Lower leg skin (tissue), 4 donors: ENCODE measurements around the gene LTBP2. TPM values are rescaled to one million over a fixed set of nuclear protein-coding genes. Genes with fewer than 3 reads are reported as not detected.
"Not testable (repeated sequence)": the region's sequence is repeated elsewhere in the genome, so short reads cannot be mapped to it uniquely, and the experiment has no call there.

Experiments used
- DNase-seq, 2 donors: peaks; one replicate each; pipeline ENCODE4 v3.0.0-alpha.2; 2019; ENCODE audit warnings: low spot score in 2 of 2
- H3K4me3 ChIP-seq: fragments of 200-600 bp; sonication (generic); 2 replicates; pipeline ENCODE4 v1.5.1; 2017; ENCODE audit warnings: mild to moderate bottlenecking, low read depth; ENCODE audit not compliant: poor library complexity, severe bottlenecking
- CTCF ChIP-seq, 3 donors: fragments of 450-650 bp; IDR thresholded peaks; one replicate each; pipeline ENCODE4 v1.5.1; 2016; ENCODE audit warnings: antibody characterized with exemption in 3 of 3, mild to moderate bottlenecking in 3 of 3, moderate library complexity in 2 of 3
- POLR2A ChIP-seq, 2 donors: fragments of 450-650 bp; IDR thresholded peaks; one replicate each; pipeline ENCODE4 v1.6.1; 2016 to 2017; ENCODE audit warnings: antibody characterized with exemption in 2 of 2, mild to moderate bottlenecking in 1 of 2, moderate library complexity in 1 of 2
- WGBS, 2 donors: methylation state at CpG; one replicate each; pipeline ENCODE4 v1.1.5; 2018; 5-methylcytosine and 5-hydroxymethylcytosine counted together
- intact Hi-C: fragments of 100-400 bp; cut with DNase I; formaldehyde crosslinking; loops from one replicate; pipeline ENCODE4 v1.15.0; 2023; ENCODE audit warnings: low total_unique reads
- total RNA-seq, 4 donors: library from RNA; depleted of rRNA; stranded (reverse); fragments of >200 nt; gene quantifications; one replicate each; pipeline ENCODE4 v1.1.0, GENCODE V29; 2016

LTBP2 gene
- total RNA-seq, 4 donors from 2014 or later, result 13.7 to 39.3 (median 25.9) TPM

GRCh38 chr14:74542056-74542685, 69.9 kb downstream of the LTBP2 start:
- TF ChIP-seq POLR2A (IDR thresholded peaks at IDR 0.05) (no peak), CTCF (IDR thresholded peaks at IDR 0.05) (no peak)
- intact Hi-C loops, result no loop called here
- WGBS, 2 donors, result 90% methylated on average over 10 of the region's 10 CpGs
- no peak overlapping the region for H3K4me3 ChIP-seq
- no peak for DNase-seq

- H3K4me3 ChIP-seq, result no peak overlapping the region
- DNase-seq, result no peak
- TF ChIP-seq POLR2A (IDR thresholded peaks at IDR 0.05) (no peak), CTCF (IDR thresholded peaks at IDR 0.05) (no peak)
- WGBS, 2 donors, result 86 to 94% methylated on average over 3 of the region's 3 CpGs
- intact Hi-C loops, result no loop called here
These were observed 70.8 kb downstream of the LTBP2 start for GRCh38 chr14:74541225-74541624.

GRCh38 chr14:74539503-74539902, 72.5 kb downstream of the LTBP2 start:
- H3K4me3 ChIP-seq, result no peak overlapping the region
- no peak for DNase-seq
- WGBS, 2 donors, result 86 to 92% methylated on average over 4 of the region's 4 CpGs
- no peak for TF ChIP-seq POLR2A (IDR thresholded peaks at IDR 0.05)
- no peak for TF ChIP-seq CTCF (IDR thresholded peaks at IDR 0.05)
- intact Hi-C loops, result no loop called here

GRCh38 chr14:74538411-74539391, 73.3 kb downstream of the LTBP2 start:
- no peak for DNase-seq
- intact Hi-C loops, result no loop called here
- 86 to 87% methylated on average over 11 of the region's 11 CpGs for WGBS, 2 donors
- TF ChIP-seq CTCF (IDR thresholded peaks at IDR 0.05) (no peak), POLR2A (IDR thresholded peaks at IDR 0.05) (no peak)
- H3K4me3 ChIP-seq, result no peak overlapping the region

GRCh38 chr14:74536336-74536735, 75.7 kb downstream of the LTBP2 start:
- H3K4me3 ChIP-seq, DNase-seq, intact Hi-C loops: not testable (repeated sequence)
- 90 to 95% methylated on average over 3 of the region's 3 CpGs for WGBS, 2 donors

- no peak overlapping the region for H3K4me3 ChIP-seq
- intact Hi-C loops, result no loop called here
- 81 to 83% methylated on average over 7 to 10 of the region's 10 CpGs for WGBS, 2 donors
- TF ChIP-seq POLR2A (IDR thresholded peaks at IDR 0.05) (no peak), CTCF (IDR thresholded peaks at IDR 0.05) (no peak)
- no peak for DNase-seq
These were observed 76.2 kb downstream of the LTBP2 start for GRCh38 chr14:74535756-74536325.
